Parathyroid adenoma (tissue), 2 donors: Measurements from ENCODE around the gene ECEL1.
"Not testable (repeated sequence)": the region's sequence is repeated elsewhere in the genome, so short reads cannot be mapped to it uniquely, and the experiment has no call there.

Source experiments
- H2AFZ ChIP-seq: fragments of 300-600 bp; sonication (generic); one replicate; pipeline ENCODE4 v1.7.0; 2017; ENCODE audit warnings: antibody characterized with exemption, mild to moderate bottlenecking
- H3K27ac ChIP-seq: fragments of 300-600 bp; sonication (generic); one replicate; pipeline ENCODE4 v1.7.0; 2017
- H3K27me3 ChIP-seq: fragments of 300-600 bp; sonication (generic); one replicate; pipeline ENCODE4 v1.7.0; 2017; ENCODE audit warnings: low read length; ENCODE audit not compliant: control insufficient read depth, insufficient read depth
- H3K36me3 ChIP-seq: fragments of 300-600 bp; sonication (generic); one replicate; pipeline ENCODE4 v1.7.0; 2017; ENCODE audit warnings: low read length; ENCODE audit not compliant: control insufficient read depth, insufficient read depth
- H3K4me1 ChIP-seq: fragments of 300-600 bp; sonication (generic); one replicate; pipeline ENCODE4 v1.7.0; 2017; ENCODE audit warnings: control low read depth
- H3K4me2 ChIP-seq: fragments of 300-600 bp; sonication (generic); one replicate; pipeline ENCODE4 v1.7.0; 2017; ENCODE audit warnings: low read length
- H3K4me3 ChIP-seq: fragments of 300-600 bp; sonication (generic); one replicate; pipeline ENCODE4 v1.7.0; 2017; ENCODE audit warnings: low read depth, low read length
- H3K79me2 ChIP-seq: fragments of 300-600 bp; sonication (generic); one replicate; pipeline ENCODE4 v1.7.0; 2017; ENCODE audit warnings: control low read depth
- H3K9ac ChIP-seq: fragments of 300-600 bp; sonication (generic); one replicate; pipeline ENCODE4 v1.7.0; 2017; ENCODE audit warnings: mild to moderate bottlenecking
- H3K9me3 ChIP-seq: fragments of 300-600 bp; sonication (generic); one replicate; pipeline ENCODE4 v1.7.0; 2017; ENCODE audit warnings: low read length; ENCODE audit not compliant: control insufficient read depth
- TF ChIP-seq, protein P1 (sequence below): fragments of 300-600 bp; sonication (generic); IDR thresholded peaks from one replicate; pipeline ENCODE4 v1.7.0; 2017; ENCODE audit warnings: antibody characterized with exemption, mild to moderate bottlenecking
- donor health status: primary hyperparathyroidism.

ECEL1 gene

GRCh38 chr2:232455426-232456255 lies 32.0 kb downstream of the ECEL1 start, which contains the start of gene ALPI:
Gene ALPI (plus strand): TSS chr2:232456153. CDS start chr2:232456200, 47 bp downstream.
- Histone ChIP-seq H3K27ac (no peak within 1 kb of the TSS), H3K9me3 (no peaks in the 10 kb centered on the region), H3K36me3 (no peaks in the 10 kb centered on the region), H3K4me3 (no peak within 1 kb of the TSS), H3K27me3 (no peaks in the 10 kb centered on the region), H2AFZ (no peak within 1 kb of the TSS), H3K79me2 (no peaks in the 10 kb centered on the region), H3K4me2 (no peak within 1 kb of the TSS), H3K4me1 (no peaks in the 10 kb centered on the region), H3K9ac (no peak within 1 kb of the TSS)
- TF ChIP-seq, protein P1, sequence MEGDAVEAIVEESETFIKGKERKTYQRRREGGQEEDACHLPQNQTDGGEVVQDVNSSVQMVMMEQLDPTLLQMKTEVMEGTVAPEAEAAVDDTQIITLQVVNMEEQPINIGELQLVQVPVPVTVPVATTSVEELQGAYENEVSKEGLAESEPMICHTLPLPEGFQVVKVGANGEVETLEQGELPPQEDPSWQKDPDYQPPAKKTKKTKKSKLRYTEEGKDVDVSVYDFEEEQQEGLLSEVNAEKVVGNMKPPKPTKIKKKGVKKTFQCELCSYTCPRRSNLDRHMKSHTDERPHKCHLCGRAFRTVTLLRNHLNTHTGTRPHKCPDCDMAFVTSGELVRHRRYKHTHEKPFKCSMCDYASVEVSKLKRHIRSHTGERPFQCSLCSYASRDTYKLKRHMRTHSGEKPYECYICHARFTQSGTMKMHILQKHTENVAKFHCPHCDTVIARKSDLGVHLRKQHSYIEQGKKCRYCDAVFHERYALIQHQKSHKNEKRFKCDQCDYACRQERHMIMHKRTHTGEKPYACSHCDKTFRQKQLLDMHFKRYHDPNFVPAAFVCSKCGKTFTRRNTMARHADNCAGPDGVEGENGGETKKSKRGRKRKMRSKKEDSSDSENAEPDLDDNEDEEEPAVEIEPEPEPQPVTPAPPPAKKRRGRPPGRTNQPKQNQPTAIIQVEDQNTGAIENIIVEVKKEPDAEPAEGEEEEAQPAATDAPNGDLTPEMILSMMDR = no peak

DNA sequence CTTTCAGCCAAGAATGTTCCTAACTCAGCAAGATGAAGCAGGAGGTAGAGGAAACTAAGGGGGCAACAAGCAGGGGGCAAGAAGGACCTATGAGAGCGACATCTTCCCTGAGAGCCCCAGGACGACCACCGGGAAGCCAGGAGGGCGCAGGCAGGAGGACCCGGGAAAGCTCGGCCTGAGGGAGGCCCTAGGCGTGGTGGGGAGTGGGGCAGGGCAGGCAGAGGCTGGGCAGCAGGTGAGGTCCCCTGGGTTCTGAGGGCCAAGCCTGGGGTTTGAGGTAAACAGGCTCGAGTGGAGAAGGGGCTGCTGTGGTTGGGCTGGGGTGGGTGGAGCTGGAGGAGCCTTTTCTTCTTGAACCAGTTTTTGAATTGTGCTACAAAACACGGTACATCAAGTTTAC lies 33.0 kb downstream of the ECEL1 start:
- Histone ChIP-seq H3K27me3 (no peaks in the 10 kb centered on the region), H3K9me3 (no peaks in the 10 kb centered on the region), H3K4me2 (no peak overlapping the region), H3K79me2 (no peaks in the 10 kb centered on the region), H3K36me3 (no peaks in the 10 kb centered on the region), H3K4me3 (no peak overlapping the region), H2AFZ (no peak overlapping the region), H3K9ac (no peak overlapping the region), H3K4me1 (no peaks in the 10 kb centered on the region), H3K27ac (no peak overlapping the region)
- TF ChIP-seq, protein P1 = no peak

GRCh38 chr2:232451645-232452044 lies 36.0 kb downstream of the ECEL1 start:
- not testable (repeated sequence) for H3K27ac ChIP-seq, H3K4me2 ChIP-seq, H3K9me3 ChIP-seq, H3K36me3 ChIP-seq, H3K79me2 ChIP-seq, H3K4me3 ChIP-seq, H2AFZ ChIP-seq, H3K9ac ChIP-seq, H3K27me3 ChIP-seq, H3K4me1 ChIP-seq

- no peak overlapping the region for H2AFZ ChIP-seq
- H3K4me1 ChIP-seq = no peaks in the 10 kb centered on the region
- H3K9ac ChIP-seq = no peak overlapping the region
- TF ChIP-seq, protein P1 = no peak
- no peaks in the 10 kb centered on the region for H3K9me3 ChIP-seq
- H3K4me2 ChIP-seq = no peak overlapping the region
- no peaks in the 10 kb centered on the region for H3K79me2 ChIP-seq
- H3K36me3 ChIP-seq = no peaks in the 10 kb centered on the region
- H3K4me3 ChIP-seq = no peak overlapping the region
- no peaks in the 10 kb centered on the region for H3K27me3 ChIP-seq
- no peak overlapping the region for H3K27ac ChIP-seq
Observed at GRCh38 chr2:232449964-232450363, 37.7 kb downstream of the ECEL1 start.

DNA sequence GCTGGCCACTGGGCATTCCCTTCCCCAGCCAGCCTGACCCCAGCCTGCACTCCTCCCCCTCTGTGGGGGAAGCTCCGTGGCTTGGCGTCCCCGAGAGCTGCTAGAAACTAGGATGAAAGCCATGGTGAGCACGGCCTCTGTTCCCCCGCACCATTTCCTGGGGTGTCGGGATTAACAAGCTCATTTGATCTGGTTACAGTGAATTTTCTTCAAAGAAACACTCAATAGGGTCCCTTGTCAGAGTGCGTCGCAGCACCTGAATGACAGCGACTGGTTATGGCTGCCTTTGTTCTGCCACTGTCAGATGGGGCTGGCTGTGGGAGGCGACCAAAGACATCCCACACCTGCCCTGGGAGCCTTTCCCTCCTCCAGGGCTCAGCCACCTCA lies 39.3 kb downstream of the ECEL1 start:
- H3K36me3 ChIP-seq = no peaks in the 10 kb centered on the region
- no peak overlapping the region for H3K9ac ChIP-seq
- H3K4me2 ChIP-seq = no peak overlapping the region
- no peak overlapping the region for H3K4me3 ChIP-seq
- H3K79me2 ChIP-seq = no peaks in the 10 kb centered on the region
- H3K9me3 ChIP-seq = no peaks in the 10 kb centered on the region
- H3K27ac ChIP-seq = no peak overlapping the region
- H2AFZ ChIP-seq = no peak overlapping the region
- H3K4me1 ChIP-seq = no peaks in the 10 kb centered on the region
- TF ChIP-seq, protein P1 = no peak
- H3K27me3 ChIP-seq = no peaks in the 10 kb centered on the region
